HG03565 (cell line): ENCODE data around the gene GRK5.

ENCODE experiments used
- ATAC-seq: cut with Tn5 transposase; IDR thresholded peaks from one replicate; pipeline ENCODE4 v1.9.1; 2021; ENCODE audit warnings: mild to moderate bottlenecking, moderate library complexity; ENCODE audit not compliant: unreplicated experiment

GRK5 gene

GRCh38 chr10:119314486-119314885, 107.1 kb downstream of the GRK5 start:
- ATAC-seq: no peak

- peak; percentile 46 for ATAC-seq
Measured at GRCh38 chr10:119315128-119316001, 108.0 kb downstream of the GRK5 start.

- ATAC-seq: no peak
Measured at GRCh38 chr10:119316002-119316358, 108.6 kb downstream of the GRK5 start.

- no peak for ATAC-seq
Measured at GRCh38 chr10:119316729-119317097, 109.3 kb downstream of the GRK5 start.

- ATAC-seq: no peak
Measured at GRCh38 chr10:119318411-119319160, 111.2 kb downstream of the GRK5 start.

- ATAC-seq: no peak
Measured at GRCh38 chr10:119319161-119319919, 112.0 kb downstream of the GRK5 start.

- ATAC-seq: no peak
Measured at GRCh38 chr10:119319920-119320258, 112.5 kb downstream of the GRK5 start.

- ATAC-seq: no peak
Measured at GRCh38 chr10:119320981-119321380, 113.6 kb downstream of the GRK5 start.

GRCh38 chr10:119323085-119324016, 116.0 kb downstream of the GRK5 start:
- ATAC-seq: no peak

GRCh38 chr10:119325131-119325530, 117.8 kb downstream of the GRK5 start:
- no peak for ATAC-seq

GRCh38 chr10:119326167-119326566, 118.8 kb downstream of the GRK5 start:
- no peak for ATAC-seq

- ATAC-seq: no peak
Measured at GRCh38 chr10:119327096-119327745, 119.8 kb downstream of the GRK5 start.

- ATAC-seq: no peak
Measured at GRCh38 chr10:119328223-119328622, 120.9 kb downstream of the GRK5 start.

- ATAC-seq: no peak
Measured at GRCh38 chr10:119330342-119330741, 123.0 kb downstream of the GRK5 start.

GRCh38 chr10:119331061-119331460, 123.7 kb downstream of the GRK5 start:
- no peak for ATAC-seq

GRCh38 chr10:119333146-119333792, 125.9 kb downstream of the GRK5 start:
- no peak for ATAC-seq

GRCh38 chr10:119335671-119336353, 128.4 kb downstream of the GRK5 start:
- ATAC-seq: no peak

- no peak for ATAC-seq
Measured at GRCh38 chr10:119336599-119336998, 129.2 kb downstream of the GRK5 start.

GRCh38 chr10:119337223-119337622, 129.9 kb downstream of the GRK5 start:
- no peak for ATAC-seq
